SKM-1 (cell line): ENCODE data around the gene TRAPPC13.
"Not testable (repeated sequence)": the region's sequence is repeated elsewhere in the genome, so short reads cannot be mapped to it uniquely, and the experiment has no call there.

Source experiments
- DNase-seq: peaks from one replicate; lab custom pipeline; 2025; ENCODE audit not compliant: unreplicated experiment; lab: John Stamatoyannopoulos, UW

The TRAPPC13 gene, protein sequence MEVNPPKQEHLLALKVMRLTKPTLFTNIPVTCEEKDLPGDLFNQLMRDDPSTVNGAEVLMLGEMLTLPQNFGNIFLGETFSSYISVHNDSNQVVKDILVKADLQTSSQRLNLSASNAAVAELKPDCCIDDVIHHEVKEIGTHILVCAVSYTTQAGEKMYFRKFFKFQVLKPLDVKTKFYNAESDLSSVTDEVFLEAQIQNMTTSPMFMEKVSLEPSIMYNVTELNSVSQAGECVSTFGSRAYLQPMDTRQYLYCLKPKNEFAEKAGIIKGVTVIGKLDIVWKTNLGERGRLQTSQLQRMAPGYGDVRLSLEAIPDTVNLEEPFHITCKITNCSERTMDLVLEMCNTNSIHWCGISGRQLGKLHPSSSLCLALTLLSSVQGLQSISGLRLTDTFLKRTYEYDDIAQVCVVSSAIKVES

DNA sequence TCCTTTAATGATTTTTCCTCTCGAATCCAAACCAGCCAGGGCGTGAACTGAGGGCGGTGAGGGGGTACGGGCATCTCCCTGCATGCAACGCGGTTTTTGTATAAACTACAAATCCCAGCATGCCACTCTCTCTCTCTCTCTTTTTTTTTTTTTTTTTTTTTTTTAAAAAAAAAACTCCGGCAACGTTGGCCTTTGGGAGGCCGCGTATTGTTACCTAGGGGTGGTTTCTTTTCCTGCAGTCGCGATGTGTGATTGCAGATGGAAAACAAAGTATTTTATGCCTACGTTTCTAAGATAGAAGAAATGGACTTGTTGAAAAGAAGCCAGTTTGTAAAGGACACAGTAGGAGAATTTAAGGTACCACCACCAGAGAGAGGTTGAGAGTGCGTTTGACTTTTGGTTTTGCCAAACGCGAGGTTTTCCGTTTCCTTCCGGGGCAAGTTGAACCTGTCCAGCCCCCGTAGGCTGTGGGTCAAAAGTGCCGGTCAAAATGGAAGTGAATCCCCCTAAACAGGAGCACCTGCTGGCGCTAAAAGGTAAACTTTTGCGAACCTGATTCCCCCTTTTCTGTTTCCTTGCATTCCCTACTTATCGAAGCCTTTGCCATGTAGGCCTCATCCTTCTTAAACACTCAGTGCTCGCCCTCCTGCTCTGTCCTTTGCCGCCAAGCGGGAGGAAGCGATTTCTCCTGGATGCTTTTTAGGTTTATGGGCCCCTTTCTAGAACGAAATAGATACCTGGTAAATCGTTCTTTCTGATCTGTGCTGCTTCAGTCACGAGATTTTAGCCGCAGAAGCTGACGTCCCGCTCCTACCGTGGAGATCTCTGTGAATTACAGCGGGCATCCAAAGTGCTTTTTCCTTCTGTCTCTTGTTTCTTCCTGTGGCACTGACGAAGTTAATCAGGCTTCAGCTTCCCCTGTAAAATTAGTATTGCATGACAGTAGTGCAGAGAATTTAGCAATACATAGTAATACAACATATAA lies at the start of gene TRAPPC13, which contains the start of gene SHLD3:
TSS of gene TRAPPC13 (plus strand) at position 457 of the 985 bp plus-strand sequence. CDS start at position 491, 34 bp downstream.
TSS of gene SHLD3 (plus strand) at position 457 of the 985 bp plus-strand sequence. CDS start 4,561 bp downstream, outside the sequence.
- DNase-seq, result peak; percentile 83

DNA sequence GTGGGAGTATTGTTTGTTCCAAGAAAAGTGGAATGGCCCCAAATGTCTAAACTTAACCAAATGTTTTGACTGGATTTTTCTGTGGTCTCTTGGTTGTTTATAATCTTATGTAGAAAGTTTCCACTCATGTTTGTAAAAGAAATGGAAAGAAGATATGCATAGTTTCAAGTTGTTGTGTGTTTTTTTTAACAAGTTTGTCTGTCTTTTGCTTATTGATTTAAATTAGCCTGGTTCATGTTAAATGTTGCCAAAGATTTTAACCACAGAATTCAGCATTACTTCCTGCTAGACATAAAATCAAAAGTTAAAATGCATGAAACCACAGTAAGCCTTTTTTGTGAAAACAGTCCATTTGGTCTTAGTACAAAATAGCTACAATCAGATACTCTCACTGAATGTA lies 47.7 kb upstream of the TRAPPC13 start:
- no peak for DNase-seq

DNA sequence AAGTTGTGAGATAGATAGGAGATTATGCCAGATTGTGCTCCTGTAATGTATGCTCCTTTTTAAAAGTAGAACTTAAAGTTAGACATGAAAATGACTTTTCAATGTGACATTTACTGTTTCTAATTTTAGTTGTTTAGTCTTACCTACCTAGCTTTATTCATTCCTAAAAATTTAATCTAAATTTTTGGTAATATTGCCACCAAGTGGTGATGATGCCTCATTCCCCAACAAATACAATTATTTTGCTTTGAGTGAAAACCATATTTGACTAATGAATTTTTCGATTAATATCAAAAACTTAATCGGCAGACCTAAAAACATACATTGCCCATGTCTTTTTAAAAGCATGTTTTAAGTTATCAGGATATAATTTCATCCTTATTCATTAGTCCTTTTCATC lies 36.1 kb upstream of the TRAPPC13 start:
- DNase-seq, result no peak

GRCh38 chr5:65601761-65602160 lies 23.1 kb upstream of the TRAPPC13 start:
- DNase-seq, result not testable (repeated sequence)

GRCh38 chr5:65611524-65611923 lies 13.3 kb upstream of the TRAPPC13 start:
- no peak for DNase-seq

GRCh38 chr5:65612298-65612907 lies 12.4 kb upstream of the TRAPPC13 start:
- no peak for DNase-seq

DNA sequence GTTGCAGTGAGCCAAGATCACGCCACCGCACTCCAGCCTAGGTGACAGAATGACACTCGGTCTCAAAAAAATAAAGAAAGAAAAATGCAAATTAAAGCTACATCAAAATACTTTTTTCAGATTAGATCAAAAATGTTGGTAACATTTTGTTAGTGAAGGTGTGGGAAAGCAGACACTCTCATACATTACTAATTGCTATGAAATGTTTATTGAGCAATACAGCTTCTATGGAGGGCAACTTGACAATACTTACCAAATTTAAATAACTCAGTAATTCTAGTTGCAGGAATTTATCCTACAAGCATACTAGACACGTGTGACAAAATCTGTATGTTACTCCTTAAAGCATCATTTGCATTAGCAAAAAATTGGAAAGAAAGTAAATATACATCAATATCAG lies 4.8 kb upstream of the TRAPPC13 start:
- DNase-seq, result no peak

- not testable (repeated sequence) for DNase-seq
Observed at GRCh38 chr5:65621961-65622360, 2.9 kb upstream of the TRAPPC13 start.

GRCh38 chr5:65623482-65623881 lies 1.3 kb upstream of the TRAPPC13 start:
- DNase-seq, result no peak

DNA sequence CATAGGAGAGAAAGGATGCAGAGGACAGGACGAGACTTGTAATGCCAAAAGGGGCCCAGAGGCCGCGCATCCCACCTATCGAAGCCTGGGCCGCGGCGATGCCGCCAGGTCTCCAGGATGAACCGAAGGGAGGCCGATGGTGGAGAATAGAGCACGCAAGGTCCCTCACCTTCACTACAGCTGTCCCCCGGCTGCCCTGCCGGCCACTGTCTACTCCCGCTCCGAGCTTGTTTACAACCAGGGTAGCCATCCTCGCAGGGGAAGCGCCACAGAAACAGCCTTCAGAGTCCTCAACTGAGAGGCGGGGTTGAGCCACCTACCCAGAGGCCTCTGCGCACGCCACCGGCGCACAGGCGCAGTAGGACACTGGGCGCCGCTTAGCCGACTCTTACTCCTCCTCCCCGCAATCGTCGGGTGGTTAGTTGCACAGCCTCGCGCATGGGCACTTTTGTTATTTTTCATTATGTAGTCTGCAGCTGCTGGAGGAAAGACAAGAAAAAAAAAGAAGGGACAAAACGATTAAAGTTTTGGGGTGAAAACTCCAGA lies 729 bp upstream of the TRAPPC13 start, which contains the start of gene TRIM23:
TSS of gene TRIM23 (minus strand) at position 309 of the 546 bp plus-strand sequence. CDS start at position 250, 59 bp downstream.
- DNase-seq, result peak; percentile 83

- no peak for DNase-seq
Observed at GRCh38 chr5:65625743-65626142, 916 bp downstream of the TRAPPC13 start.

GRCh38 chr5:65630981-65631380 lies 6.2 kb downstream of the TRAPPC13 start:
- no peak for DNase-seq

DNA sequence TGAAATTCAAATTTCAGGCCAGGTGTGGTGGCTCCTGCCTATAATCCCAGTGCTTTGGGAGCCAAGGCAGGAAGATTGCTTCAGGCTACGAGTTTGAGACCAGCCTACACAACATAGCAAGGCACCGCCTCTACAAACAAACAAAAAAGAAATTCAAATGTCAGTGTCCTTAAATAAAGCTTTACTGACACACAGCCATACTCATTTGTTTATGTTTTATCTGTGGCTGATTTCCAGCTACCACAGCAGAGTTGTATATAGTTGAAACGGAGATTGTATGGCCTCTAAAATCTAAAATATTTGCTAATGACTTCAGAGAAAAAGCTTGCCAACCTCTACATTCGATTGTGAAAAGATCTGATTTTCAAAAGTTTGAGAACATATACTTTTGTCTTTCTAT lies 15.4 kb downstream of the TRAPPC13 start:
- no peak for DNase-seq

DNA sequence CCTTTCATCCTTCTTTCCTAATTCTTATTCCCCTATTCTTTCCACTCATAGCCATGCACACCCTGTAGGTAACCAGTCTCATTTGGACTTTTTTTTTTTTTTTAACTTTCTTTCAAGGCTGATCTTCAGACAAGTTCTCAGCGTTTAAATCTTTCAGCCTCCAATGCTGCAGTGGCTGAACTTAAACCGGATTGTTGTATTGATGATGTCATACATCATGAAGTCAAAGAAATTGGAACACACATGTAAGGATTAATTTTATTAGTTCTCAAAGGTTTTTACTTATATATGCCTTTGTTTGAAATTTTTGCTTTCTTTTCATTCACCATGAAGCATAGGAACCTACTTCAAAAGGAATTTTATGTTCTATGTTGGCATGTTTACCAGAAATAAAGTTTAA lies 22.1 kb downstream of the TRAPPC13 start:
- DNase-seq, result no peak

DNA sequence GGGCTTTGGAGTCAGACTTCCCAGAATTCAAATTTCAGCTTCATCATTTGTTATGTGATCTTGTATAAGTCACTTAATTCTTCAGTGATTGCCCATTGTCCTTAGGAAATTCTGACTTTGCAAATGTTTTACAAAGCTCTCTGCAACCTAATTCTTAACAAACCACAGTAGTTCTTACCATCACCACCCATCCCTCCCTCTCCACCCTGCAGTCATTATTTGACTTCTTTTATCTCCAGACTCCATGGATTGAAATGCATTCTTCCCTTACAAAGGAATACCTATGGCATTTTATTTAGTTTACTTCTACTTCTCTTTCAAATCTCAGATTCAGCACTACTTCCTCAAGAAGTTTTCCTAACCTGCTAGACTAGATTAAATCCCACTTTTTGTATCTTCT lies 23.1 kb downstream of the TRAPPC13 start:
- no peak for DNase-seq

- DNase-seq, result no peak
Observed at GRCh38 chr5:65651144-65651543, 26.3 kb downstream of the TRAPPC13 start.

DNA sequence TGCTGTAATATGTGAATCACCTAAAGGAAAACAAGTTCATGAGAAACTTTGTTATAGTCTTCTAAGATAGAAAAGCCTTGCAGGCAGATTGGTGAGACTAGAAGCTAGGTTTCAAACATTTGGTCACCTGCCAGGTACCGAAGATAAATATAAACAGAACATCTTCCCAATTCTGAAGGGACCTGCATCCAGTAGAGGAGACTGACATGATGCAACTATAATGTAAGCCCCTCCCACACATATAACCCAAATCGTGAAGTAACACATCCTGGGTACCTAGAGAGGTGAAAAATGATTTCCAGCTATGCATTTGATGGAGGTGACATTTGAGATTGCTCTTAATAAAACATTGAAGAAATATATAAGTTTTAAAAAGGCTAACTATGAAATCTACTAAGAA lies 29.9 kb downstream of the TRAPPC13 start:
- DNase-seq, result no peak

- no peak for DNase-seq
Observed at GRCh38 chr5:65663804-65664521, 39.1 kb downstream of the TRAPPC13 start.

- DNase-seq, result no peak
Observed at GRCh38 chr5:65668696-65669095, 43.9 kb downstream of the TRAPPC13 start.

DNA sequence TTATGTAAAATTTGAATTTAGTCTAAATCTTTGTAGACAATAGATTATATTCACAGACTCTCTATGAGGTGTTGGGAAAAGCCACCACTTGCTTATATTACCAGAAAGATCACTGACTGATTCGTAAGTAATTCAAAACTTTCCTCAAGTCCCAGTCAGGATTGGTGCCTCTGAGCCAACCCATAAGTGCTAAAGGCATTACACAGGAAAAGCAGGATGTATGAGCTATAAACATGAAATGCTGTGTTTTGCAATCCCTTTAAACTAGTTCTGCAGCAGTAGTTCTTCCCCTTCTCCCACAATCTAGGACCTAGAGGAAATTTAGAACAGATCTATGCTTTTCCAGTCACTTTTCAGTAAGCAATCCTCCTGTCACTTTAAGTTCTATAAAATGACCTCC lies 48.0 kb downstream of the TRAPPC13 start:
- no peak for DNase-seq
